Uterus (tissue), 2 donors: ENCODE measurements around the gene SMCO4.

Experiments used
- CTCF ChIP-seq, 4 experiments: fragments of 200-600 bp in 2 of 4; fragments of 450-650 bp in 2 of 4; sonication (generic) in 2 of 4; IDR thresholded peaks; one replicate each; pipeline ENCODE4 v1.5.1; 2016 to 2019; ENCODE audit warnings: antibody characterized with exemption in 4 of 4, mild to moderate bottlenecking in 2 of 4, moderate library complexity in 1 of 4
- POLR2A ChIP-seq, 2 donors: fragments of 450-650 bp; IDR thresholded peaks; one replicate each; pipeline ENCODE4 v1.6.1; 2016; ENCODE audit warnings: antibody characterized with exemption in 2 of 2, mild to moderate bottlenecking in 1 of 2, moderate library complexity in 1 of 2

- no peak for TF ChIP-seq CTCF (IDR thresholded peaks at IDR 0.05)
- no peak for TF ChIP-seq POLR2A (IDR thresholded peaks at IDR 0.05)
Observed at GRCh38 chr11:93500759-93501158, 42.4 kb downstream of the SMCO4 start.
